Right lobe of liver (tissue), 6 donors: Measurements from ENCODE around the gene ZCCHC13. TPM values are rescaled to one million over a fixed set of nuclear protein-coding genes. Genes with fewer than 3 reads are reported as not detected.
"Not testable (repeated sequence)": the region's sequence is repeated elsewhere in the genome, so short reads cannot be mapped to it uniquely, and the experiment has no call there.

Source experiments
- ATAC-seq, 4 donors: fragments of 200-7000 bp; cut with Tn5 transposase; one replicate each; pipeline ENCODE4 v1.9.1; 2020; ENCODE audit warnings: mild to moderate bottlenecking in 4 of 4, moderate library complexity in 4 of 4
- DNase-seq, 3 donors: peaks; one replicate each; pipeline ENCODE4 v3.0.0-alpha.2; 2020
- H3K27ac ChIP-seq, 3 donors: fragments of 200-600 bp; one replicate each; pipeline ENCODE4 v1.8.0; 2022
- H3K27me3 ChIP-seq, 2 donors: fragments of 200-600 bp; one replicate each; pipeline ENCODE4 v1.8.0; 2022
- H3K36me3 ChIP-seq, 4 donors: fragments of 200-600 bp; sonication (generic) in 1 of 4; one replicate each; pipeline versions ENCODE4 v1.5.1 to v1.8.0; 2017 to 2022; ENCODE audit warnings: control low read depth in 1 of 4
- H3K4me1 ChIP-seq, 4 donors: fragments of 200-600 bp; sonication (generic) in 1 of 4; one replicate each; pipeline versions ENCODE4 v1.5.1 to v1.8.0; 2017 to 2022; ENCODE audit warnings: control low read depth in 1 of 4
- H3K4me3 ChIP-seq, 3 donors: fragments of 200-600 bp; one replicate each; pipeline ENCODE4 v1.8.0; 2022
- H3K9me3 ChIP-seq, 4 donors: fragments of 200-600 bp; sonication (generic) in 1 of 4; one replicate each; pipeline versions ENCODE4 v1.5.1 to v1.8.0; 2017 to 2022; ENCODE audit warnings: control low read depth in 1 of 4
- POLR2A ChIP-seq: fragments of 450-650 bp; IDR thresholded peaks from one replicate; pipeline ENCODE4 v1.6.1; 2017; ENCODE audit warnings: antibody characterized with exemption, mild to moderate bottlenecking
- WGBS: methylation state at CpG from one replicate; pipeline ENCODE4 v1.1.6; 2018; ENCODE audit warnings: low coverage, low lambda C conversion rate; ENCODE audit not compliant: insufficient coverage; ENCODE audit errors: missing lambda C conversion rate; 5-methylcytosine and 5-hydroxymethylcytosine counted together
- intact Hi-C, 2 donors: fragments of 100-400 bp; cut with DNase I; formaldehyde crosslinking; loops; one replicate each; pipeline versions ENCODE4 v1.11.2 to v1.14.1; 2022
- long read RNA-seq: library from polyadenylated mRNA; unstranded; transcript quantifications from one replicate; pipeline ENCODE4 v2.0.0, GENCODE V29; 2019
- total RNA-seq, 6 experiments: library from RNA; depleted of rRNA in 2 of 6; stranded (reverse); fragments of >200 nt in 2 of 6; fragmentation: NEBNext Ultra II Directional in 3 of 6; extraction: Animal tissue kit (Norgen Biotek cat#: 25700) in 3 of 6; gene quantifications; one replicate each; pipeline versions ENCODE4 v1.1.0 to v1.2.4, GENCODE V29; 2016 to 2023
- TF ChIP-seq, protein P1 (sequence below), 4 donors: fragments of 200-600 bp in 3 of 4; fragments of 450-650 bp in 1 of 4; IDR thresholded peaks; one replicate each; pipeline versions ENCODE4 v1.5.1 to v1.8.0; 2016 to 2022; ENCODE audit warnings: antibody characterized with exemption in 4 of 4, mild to moderate bottlenecking in 2 of 4
- donor health status: DM: no; HTN: yes; CAD: no.
- donor health status: DM: no; HTN: no; CAD: no.
- donor health status: DM: no; HTN: no; CAD: no.
- donor health status: DM: no; HTN: yes; CAD: no.
- donor health status: DM: no; HTN: yes; CAD: no.

Gene ZCCHC13
- total RNA-seq, result not detected
- long read RNA-seq, result 0 reads

DNA sequence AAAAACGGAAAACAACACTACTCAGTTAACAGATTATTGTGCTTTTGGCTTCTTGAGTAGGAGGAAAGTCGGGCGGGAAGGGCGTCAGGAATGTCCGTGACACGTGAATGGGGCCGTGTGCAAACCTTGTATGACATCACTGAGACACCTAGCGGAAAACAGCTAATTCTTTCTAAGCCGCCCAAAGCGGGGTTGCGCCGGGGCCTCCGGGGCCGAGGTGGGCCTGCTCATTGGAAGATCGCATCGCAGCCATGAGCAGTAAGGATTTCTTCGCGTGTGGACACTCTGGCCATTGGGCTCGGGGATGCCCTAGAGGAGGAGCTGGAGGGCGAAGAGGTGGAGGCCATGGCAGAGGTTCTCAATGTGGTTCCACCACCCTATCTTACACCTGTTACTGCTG lies at the start of gene ZCCHC13:
Gene ZCCHC13 (plus strand): TSS at position 165 of the 400 bp plus-strand sequence. CDS start 87 bp downstream, at position 252.
- no peak for ATAC-seq
- no peaks in the 10 kb centered on the region for H3K36me3 ChIP-seq
- TF ChIP-seq POLR2A, result no peak
- TF ChIP-seq, protein P1, sequence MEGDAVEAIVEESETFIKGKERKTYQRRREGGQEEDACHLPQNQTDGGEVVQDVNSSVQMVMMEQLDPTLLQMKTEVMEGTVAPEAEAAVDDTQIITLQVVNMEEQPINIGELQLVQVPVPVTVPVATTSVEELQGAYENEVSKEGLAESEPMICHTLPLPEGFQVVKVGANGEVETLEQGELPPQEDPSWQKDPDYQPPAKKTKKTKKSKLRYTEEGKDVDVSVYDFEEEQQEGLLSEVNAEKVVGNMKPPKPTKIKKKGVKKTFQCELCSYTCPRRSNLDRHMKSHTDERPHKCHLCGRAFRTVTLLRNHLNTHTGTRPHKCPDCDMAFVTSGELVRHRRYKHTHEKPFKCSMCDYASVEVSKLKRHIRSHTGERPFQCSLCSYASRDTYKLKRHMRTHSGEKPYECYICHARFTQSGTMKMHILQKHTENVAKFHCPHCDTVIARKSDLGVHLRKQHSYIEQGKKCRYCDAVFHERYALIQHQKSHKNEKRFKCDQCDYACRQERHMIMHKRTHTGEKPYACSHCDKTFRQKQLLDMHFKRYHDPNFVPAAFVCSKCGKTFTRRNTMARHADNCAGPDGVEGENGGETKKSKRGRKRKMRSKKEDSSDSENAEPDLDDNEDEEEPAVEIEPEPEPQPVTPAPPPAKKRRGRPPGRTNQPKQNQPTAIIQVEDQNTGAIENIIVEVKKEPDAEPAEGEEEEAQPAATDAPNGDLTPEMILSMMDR (IDR thresholded peaks at IDR 0.05), result no peak
- no peaks in the 10 kb centered on the region for H3K9me3 ChIP-seq
- no peaks in the 10 kb centered on the region for H3K4me1 ChIP-seq
- intact Hi-C loops, result no loop called here
- no peak within 1 kb of the TSS for H3K4me3 ChIP-seq
- 77% methylated on average over 7 of the region's 20 CpGs for WGBS
- no peak for DNase-seq
- H3K27ac ChIP-seq, result no peak within 1 kb of the TSS
- peaks cover 0 to 6% of the 10 kb centered on the region in 2 donors for H3K27me3 ChIP-seq

DNA sequence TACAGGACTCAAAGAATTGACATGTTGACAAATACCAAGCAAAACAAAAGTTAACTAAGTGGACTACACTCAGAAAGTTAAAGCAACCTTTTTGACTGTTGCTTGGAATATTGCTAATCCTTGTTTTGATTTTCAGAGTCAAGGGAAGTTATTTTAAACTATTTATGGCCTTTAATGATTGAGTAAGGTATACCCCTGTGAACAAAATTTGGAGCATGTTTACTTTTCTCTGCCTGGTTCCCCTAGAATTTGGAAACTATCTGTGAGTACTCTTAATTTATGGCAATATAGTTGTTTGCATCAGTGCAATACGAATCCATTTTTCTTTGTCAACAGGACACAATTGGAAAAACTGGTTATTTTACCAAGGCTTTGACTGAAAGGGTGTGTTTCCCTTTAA lies 45.9 kb upstream of the ZCCHC13 start:
- 42% methylated on average over 1 of the region's 1 CpG for WGBS
- H3K27me3 ChIP-seq, result not testable (repeated sequence)

DNA sequence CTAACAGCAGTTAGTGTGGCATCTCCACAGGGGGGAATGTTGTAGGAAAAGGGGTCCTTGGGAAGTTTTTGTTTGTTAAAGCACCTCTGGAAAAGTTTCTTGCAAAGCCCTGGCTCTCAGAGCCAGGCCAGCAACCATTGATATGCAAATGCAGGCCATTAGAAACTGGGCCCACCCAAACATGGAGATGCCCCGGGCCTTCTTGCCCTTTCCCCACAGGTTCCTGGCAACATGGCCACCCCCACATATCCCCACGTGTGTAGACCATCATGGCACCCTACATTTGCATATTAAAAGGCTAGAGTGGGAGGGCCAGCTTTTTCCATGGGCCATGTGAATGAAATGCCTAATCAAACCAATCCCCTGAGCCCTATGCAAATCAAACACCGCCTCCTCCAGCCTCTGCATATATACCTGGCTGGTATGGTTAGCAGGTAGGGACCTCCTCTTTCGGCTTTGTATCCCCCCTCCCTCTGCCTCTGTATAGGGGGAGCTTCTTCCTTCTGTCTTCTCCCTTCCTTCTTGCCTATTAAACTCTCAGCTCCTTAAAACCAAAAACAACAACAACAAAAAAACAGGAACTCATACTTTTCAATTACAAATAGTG lies 44.0 kb upstream of the ZCCHC13 start:
- 61% methylated on average over 3 of the region's 4 CpGs for WGBS
- H3K36me3 ChIP-seq, result peaks cover 0 to 4% (median 0%) of the 10 kb centered on the region in 4 donors
- no peak overlapping the region for H3K4me3 ChIP-seq
- no peaks in the 10 kb centered on the region for H3K9me3 ChIP-seq
- TF ChIP-seq, protein P1 (IDR thresholded peaks at IDR 0.05), result no peak
- TF ChIP-seq POLR2A, result no peak
- no peak for ATAC-seq
- no peak overlapping the region for H3K27ac ChIP-seq
- no peaks in the 10 kb centered on the region for H3K4me1 ChIP-seq
- DNase-seq, result no peak
- no peaks in the 10 kb centered on the region for H3K27me3 ChIP-seq
- intact Hi-C loops, result no loop called here

More for the DNA sequence above, 45.9 kb upstream of the ZCCHC13 start:
- H3K9me3 ChIP-seq, H3K27ac ChIP-seq, intact Hi-C loops, ATAC-seq, H3K4me1 ChIP-seq, DNase-seq, H3K4me3 ChIP-seq, H3K36me3 ChIP-seq: not testable (repeated sequence)

DNA sequence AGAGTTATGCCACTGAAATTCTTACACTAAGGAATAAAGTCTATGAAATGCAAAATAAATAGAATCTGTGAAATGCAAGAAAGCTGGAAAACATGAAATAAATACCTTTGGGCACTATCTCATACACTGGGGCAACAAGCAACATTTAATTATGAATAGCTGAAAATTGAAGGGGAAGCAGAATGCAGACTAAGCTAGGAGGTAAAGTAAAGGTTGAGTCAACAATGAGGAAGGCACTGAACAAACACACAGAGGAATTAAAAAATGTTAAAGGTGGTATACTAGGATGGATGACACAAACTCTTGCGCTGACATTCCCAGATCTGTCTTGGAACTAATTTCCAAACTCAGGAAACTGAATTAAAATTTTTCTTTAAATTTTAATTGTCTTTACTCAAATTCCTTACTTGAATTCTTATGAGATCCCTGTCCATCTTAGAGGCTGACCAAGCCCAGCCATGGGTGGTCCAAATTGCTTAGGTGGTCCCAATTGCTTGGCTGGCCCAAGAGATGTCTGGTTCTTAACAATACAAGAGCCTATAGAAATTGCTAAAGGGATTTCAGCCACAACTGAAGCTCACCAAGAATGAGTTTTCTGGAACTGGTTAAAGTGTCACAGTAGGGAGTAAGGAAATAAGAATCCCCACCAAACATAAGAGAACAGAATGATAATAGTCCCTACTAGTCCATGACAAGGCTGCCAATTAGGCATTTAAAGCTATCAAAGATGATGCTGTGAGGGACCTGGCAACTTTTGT lies 41.3 kb upstream of the ZCCHC13 start:
- DNase-seq (no peak), ATAC-seq (peak in 1 of 4 donors; percentile 47)
- no peaks in the 10 kb centered on the region for H3K4me1 ChIP-seq
- no peaks in the 10 kb centered on the region for H3K27me3 ChIP-seq
- H3K9me3 ChIP-seq, result no peaks in the 10 kb centered on the region
- H3K36me3 ChIP-seq, result peaks cover 0 to 4% (median 0%) of the 10 kb centered on the region in 4 donors
- intact Hi-C loops, result no loop called here
- WGBS, result 67% methylated on average over 1 of the region's 1 CpG
- no peak for TF ChIP-seq POLR2A
- TF ChIP-seq, protein P1 (IDR thresholded peaks at IDR 0.05), result no peak
- no peak overlapping the region for H3K27ac ChIP-seq
- H3K4me3 ChIP-seq, result no peak overlapping the region

DNA sequence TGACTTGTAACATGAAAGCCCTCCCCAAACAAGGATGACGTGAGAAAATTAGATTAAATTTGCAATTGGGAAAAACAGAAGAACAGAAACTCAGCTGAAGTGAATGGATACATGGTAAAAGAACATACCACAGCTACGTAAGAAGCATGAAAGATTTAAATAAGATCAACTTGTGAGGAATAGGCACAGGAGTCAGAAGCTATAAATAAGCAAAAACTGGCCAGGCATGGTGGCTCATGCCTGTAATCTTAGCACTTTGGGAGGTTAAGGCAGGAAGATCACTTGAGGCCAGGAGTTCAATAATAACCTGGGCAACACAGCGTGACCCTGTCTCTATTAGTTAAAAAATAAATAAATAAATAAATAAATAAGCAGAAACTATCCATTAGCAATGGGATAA lies 33.6 kb upstream of the ZCCHC13 start:
- no peak overlapping the region for H3K4me3 ChIP-seq
- H3K4me1 ChIP-seq, result no peaks in the 10 kb centered on the region
- H3K36me3 ChIP-seq, result peaks cover 0 to 18% (median 0%) of the 10 kb centered on the region in 4 donors
- H3K27me3 ChIP-seq, result no peaks in the 10 kb centered on the region
- H3K27ac ChIP-seq, result no peak overlapping the region
- no peak for DNase-seq
- WGBS, result 66% methylated on average over 3 of the region's 3 CpGs
- ATAC-seq, result no peak
- intact Hi-C loops, result no loop called here
- no peak for TF ChIP-seq POLR2A
- TF ChIP-seq, protein P1 (IDR thresholded peaks at IDR 0.05), result no peak
- H3K9me3 ChIP-seq, result no peaks in the 10 kb centered on the region
